IMR-90 (cell line): ENCODE data around the gene VILL. TPM values are rescaled to one million over a fixed set of nuclear protein-coding genes. Genes with fewer than 3 reads are reported as not detected.

Experiments
- ATAC-seq: fragments of 200-7000 bp; cut with Tn5 transposase; 2 replicates; pipeline ENCODE4 v1.9.1; 2020; ENCODE audit warnings: low read depth, mild to moderate bottlenecking, moderate library complexity
- BruUV-seq: library from RNA; stranded (reverse); fragments of 400-500 nt; replicated peaks from 2 replicates; lab custom pipeline; 2021; lab: Mats Ljungman, UMichigan
- CTCF ChIA-PET: fragments of 300-600 bp; formaldehyde crosslinking; extraction: SDS; loops from one replicate; lab custom pipeline; 2021; ENCODE audit warnings: antibody characterized with exemption; lab: Yijun Ruan, JAX
- POLR2A ChIA-PET: fragments of 300-600 bp; sonication (Branson Sonifier 250); formaldehyde crosslinking; loops from one replicate; lab custom pipeline; 2022; ENCODE audit warnings: antibody characterized with exemption; ENCODE audit not compliant: unreplicated experiment; lab: Charles Lee
- DNase-seq: peaks from one replicate; pipeline ENCODE4 v3.0.0; 2013
- H2AFZ ChIP-seq: replicated peaks from 2 replicates; pipeline ENCODE3; 2013; ENCODE audit warnings: low read length, mild to moderate bottlenecking; ENCODE audit not compliant: poor library complexity
- H2AK5ac ChIP-seq: 2 replicates; pipeline ENCODE4 v1.6.1; 2013; ENCODE audit warnings: low read depth, low read length, inconsistent platforms
- H2AK9ac ChIP-seq: replicated peaks from 2 replicates; pipeline ENCODE3; 2013; ENCODE audit warnings: mild to moderate bottlenecking, low read depth, low read length, moderate library complexity; ENCODE audit not compliant: poor library complexity
- H2BK120ac ChIP-seq: 2 replicates; pipeline ENCODE4 v1.6.1; 2013; ENCODE audit warnings: low read depth, low read length, inconsistent platforms
- H2BK15ac ChIP-seq: 3 replicates; pipeline ENCODE4 v1.6.1; 2013; ENCODE audit warnings: low read depth, low read length, inconsistent platforms
- H2BK20ac ChIP-seq: 2 replicates; pipeline ENCODE4 v1.6.1; 2013; ENCODE audit warnings: low read depth, mild to moderate bottlenecking, inconsistent platforms, low read length, moderate library complexity
- H2BK5ac ChIP-seq: 2 replicates; pipeline ENCODE4 v1.6.1; 2013; ENCODE audit warnings: mild to moderate bottlenecking, low read depth, low read length, inconsistent platforms; ENCODE audit not compliant: poor library complexity, severe bottlenecking
- H3K14ac ChIP-seq: replicated peaks from 2 replicates; pipeline ENCODE4 v1.6.1; 2013; ENCODE audit warnings: low read depth, low read length, inconsistent platforms
- H3K18ac ChIP-seq: 2 replicates; pipeline ENCODE4 v1.6.1; 2013; ENCODE audit warnings: low read depth, low read length, control low read depth
- H3K23ac ChIP-seq: 2 replicates; pipeline ENCODE4 v1.6.1; 2013; ENCODE audit warnings: low read depth, low read length, inconsistent platforms
- H3K27ac ChIP-seq: 2 replicates; pipeline ENCODE4 v1.5.1; 2013; ENCODE audit warnings: mild to moderate bottlenecking, control low read depth, low read length; ENCODE audit not compliant: insufficient read depth
- H3K27me3 ChIP-seq: 2 replicates; pipeline ENCODE4 v1.6.1; 2013; ENCODE audit warnings: low read length; ENCODE audit not compliant: control insufficient read depth, insufficient read depth
- H3K36me3 ChIP-seq: 2 replicates; pipeline ENCODE4 v1.6.1; 2013; ENCODE audit warnings: low read length, mixed read lengths; ENCODE audit not compliant: control insufficient read depth, insufficient read depth
- H3K4ac ChIP-seq: 2 replicates; pipeline ENCODE4 v1.6.1; 2013; ENCODE audit warnings: low read depth, low read length, inconsistent platforms
- H3K4me1 ChIP-seq: 2 replicates; pipeline ENCODE4 v1.6.1; 2013; ENCODE audit warnings: low read length, mixed read lengths; ENCODE audit not compliant: control insufficient read depth, insufficient read depth
- H3K4me2 ChIP-seq: 2 replicates; pipeline ENCODE4 v1.6.1; 2013; ENCODE audit warnings: low read depth, mild to moderate bottlenecking, control low read depth, low read length, moderate library complexity
- H3K4me3 ChIP-seq: 2 replicates; pipeline ENCODE4 v1.5.1; 2013; ENCODE audit warnings: low read depth, mild to moderate bottlenecking, control low read depth, low read length, moderate library complexity; ENCODE audit not compliant: insufficient read depth
- H3K56ac ChIP-seq: 2 replicates; pipeline ENCODE4 v1.6.1; 2013; ENCODE audit warnings: low read length, inconsistent platforms; ENCODE audit not compliant: insufficient read depth; ENCODE audit errors: extremely low read depth
- H3K79me1 ChIP-seq, 2 experiments: 2 replicates each; pipeline ENCODE4 v1.6.1; 2013; ENCODE audit warnings: low read length in 2 of 2, inconsistent platforms in 1 of 2, low read depth in 1 of 2
- H3K9ac ChIP-seq: 2 replicates; pipeline ENCODE4 v1.6.1; 2013; ENCODE audit warnings: low read depth, low read length, control low read depth
- H3K9me1 ChIP-seq: 2 replicates; pipeline ENCODE4 v1.6.1; 2013; ENCODE audit warnings: low read length, inconsistent platforms; ENCODE audit not compliant: insufficient read depth
- H3K9me3 ChIP-seq: 2 replicates; pipeline ENCODE4 v1.6.1; 2013; ENCODE audit warnings: low read length; ENCODE audit not compliant: control insufficient read depth, insufficient read depth
- H4K20me1 ChIP-seq: 2 replicates; pipeline ENCODE4 v1.6.1; 2013; ENCODE audit warnings: low read length, inconsistent platforms; ENCODE audit not compliant: insufficient read depth
- H4K5ac ChIP-seq: 2 replicates; pipeline ENCODE4 v1.6.1; 2013; ENCODE audit warnings: mild to moderate bottlenecking, low read depth, low read length, control low read depth
- H4K8ac ChIP-seq, 2 experiments: 2 replicates each; pipeline ENCODE4 v1.6.1; 2013; ENCODE audit warnings: low read depth in 2 of 2, low read length in 2 of 2, control low read depth in 1 of 2, inconsistent platforms in 1 of 2
- H4K91ac ChIP-seq: 2 replicates; pipeline ENCODE4 v1.6.1; 2013; ENCODE audit warnings: low read depth, low read length, inconsistent platforms; ENCODE audit not compliant: insufficient read depth
- BHLHE40 ChIP-seq: fragments of 150-350 bp; IDR thresholded peaks from 2 replicates; pipeline ENCODE4 v1.6.1; 2016; ENCODE audit warnings: mild to moderate bottlenecking, low read depth, low read length
- CEBPB ChIP-seq: IDR thresholded peaks from 2 replicates; pipeline ENCODE4 v1.6.1; 2012; ENCODE audit warnings: low read depth, low read length, improper control_type of control experiment
- CHD1 ChIP-seq: IDR thresholded peaks from 2 replicates; pipeline ENCODE4 v1.6.1; 2012; ENCODE audit warnings: low read depth, low read length, improper control_type of control experiment
- FOS ChIP-seq: fragments of 150-350 bp; IDR thresholded peaks from 2 replicates; pipeline ENCODE4 v1.6.1; 2016; ENCODE audit warnings: low read depth, low read length
- MAFK ChIP-seq: IDR thresholded peaks from 2 replicates; pipeline ENCODE4 v1.6.1; 2012; ENCODE audit warnings: low read depth, low read length, improper control_type of control experiment
- MAZ ChIP-seq: IDR thresholded peaks from 2 replicates; pipeline ENCODE4 v1.6.1; 2012; ENCODE audit warnings: low read depth, mild to moderate bottlenecking, low read length, improper control_type of control experiment, moderate library complexity, borderline replicate concordance
- MXI1 ChIP-seq: IDR thresholded peaks from 2 replicates; pipeline ENCODE4 v1.6.1; 2012; ENCODE audit warnings: low read depth, mild to moderate bottlenecking, low read length, moderate library complexity, borderline replicate concordance
- NFE2L2 ChIP-seq: fragments of 150-350 bp; IDR thresholded peaks from 2 replicates; pipeline ENCODE4 v1.6.1; 2016; ENCODE audit warnings: low read depth, mild to moderate bottlenecking, low read length
- POLR2A ChIP-seq: IDR thresholded peaks from 2 replicates; pipeline ENCODE4 v1.6.1; 2012; ENCODE audit warnings: mild to moderate bottlenecking, low read depth, low read length
- RAD21 ChIP-seq: IDR thresholded peaks from 2 replicates; pipeline ENCODE4 v1.6.1; 2012; ENCODE audit warnings: low read length, improper control_type of control experiment
- RCOR1 ChIP-seq: IDR thresholded peaks from 2 replicates; pipeline ENCODE4 v1.6.1; 2012; ENCODE audit warnings: mild to moderate bottlenecking, low read length, improper control_type of control experiment; ENCODE audit not compliant: insufficient replicate concordance
- RFX5 ChIP-seq: IDR thresholded peaks from 2 replicates; pipeline ENCODE4 v1.8.0; 2012; ENCODE audit warnings: low read depth, mild to moderate bottlenecking, low read length, moderate library complexity
- SMC3 ChIP-seq: fragments of 150-350 bp; IDR thresholded peaks from 2 replicates; pipeline ENCODE4 v1.6.1; 2016; ENCODE audit warnings: low read depth, mild to moderate bottlenecking, antibody characterized with exemption, low read length, moderate library complexity
- WGBS, 2 experiments: methylation state at CpG; one replicate each; pipeline versions ENCODE4 v1.1.5 to v1.1.7; 2013; ENCODE audit warnings: missing lambda C conversion rate in 2 of 2; ENCODE audit not compliant: insufficient read length in 1 of 2; ENCODE audit errors: extremely low coverage in 2 of 2; 5-methylcytosine and 5-hydroxymethylcytosine counted together
- dilution Hi-C: fragments of 300-500 bp; cut with HindIII; formaldehyde crosslinking; loops from one replicate; pipeline ENCODE4 v1.14.3; 2018; ENCODE audit warnings: low sequenced_read_pairs; ENCODE audit not compliant: unreplicated experiment
- in situ Hi-C: fragments of 300-500 bp; cut with MboI; formaldehyde crosslinking; loops from 3 replicates; pipeline ENCODE4 v1.14.3; 2019; ENCODE audit warnings: low sequenced_read_pairs, inconsistent platforms, mixed read lengths
- intact Hi-C: fragments of 100-400 bp; cut with micrococcal nuclease; formaldehyde crosslinking; loops from 2 replicates; pipeline ENCODE4 v1.10.0; 2022
- polyA plus RNA-seq, 3 experiments: library from polyadenylated mRNA; depleted of rRNA; stranded (reverse); fragments of >200 nt; gene quantifications; 2 replicates each; pipeline ENCODE4 v1.2.3, GENCODE V29; 2012; ENCODE audit warnings: low replicate concordance in 1 of 3
- total RNA-seq: library from RNA; depleted of rRNA; stranded (reverse); fragments of >200 nt; gene quantifications from 2 replicates; pipeline ENCODE4 v1.2.3, GENCODE V29; 2012
- TF ChIP-seq, protein P1 (sequence below): fragments of 150-350 bp; IDR thresholded peaks from 2 replicates; pipeline ENCODE4 v1.6.1; 2017; ENCODE audit warnings: mild to moderate bottlenecking, antibody characterized with exemption, low read length, low read depth
- TF ChIP-seq, protein P2 (sequence below): fragments of 150-350 bp; IDR thresholded peaks from 2 replicates; pipeline ENCODE4 v1.6.1; 2016; ENCODE audit warnings: low read depth, mild to moderate bottlenecking, low read length, moderate library complexity, borderline replicate concordance
- TF ChIP-seq, protein P3 (sequence below): conservative IDR thresholded peaks from 2 replicates; pipeline ENCODE4 v1.5.1; 2012; ENCODE audit warnings: mild to moderate bottlenecking, low read depth, low read length, improper control_type of control experiment

Gene VILL
- total and polyA plus RNA-seq, 2 of the 4 experiments (the other 2 are of a cell fraction), result 2.3 to 4.7 TPM

DNA sequence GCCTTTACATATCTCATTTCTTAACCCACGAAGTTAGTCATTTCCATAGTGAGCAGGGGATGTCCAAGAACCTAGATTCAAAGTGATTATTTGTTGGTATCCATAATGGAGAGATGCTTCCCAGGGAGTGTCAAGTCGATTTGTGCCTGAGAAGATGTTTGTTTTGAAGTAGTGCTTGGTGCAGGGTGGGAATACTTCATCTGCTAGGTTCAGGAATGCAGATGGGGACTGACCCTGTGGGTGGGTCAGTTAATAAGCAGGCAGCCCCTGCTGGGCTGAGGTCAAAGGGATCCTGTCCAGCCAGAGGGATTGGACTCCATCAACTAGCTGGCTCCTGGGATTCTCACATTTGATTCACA, 44.1 kb upstream of the VILL start:
- Histone ChIP-seq H3K23ac (peak overlapping the region; percentile 73), H3K27ac (peak overlapping the region; percentile 96), H2BK120ac (peak overlapping the region; percentile 97), H4K8ac (peak overlapping the region; percentile 7 to 90; a peak in 3 of 4 replicates), H3K4me1 (peaks cover 30% of the 10 kb centered on the region), H3K9ac (no peak overlapping the region), H3K18ac (peak overlapping the region; percentile 67), H3K4me2 (peak overlapping the region; percentile 37), H3K9me1 (peaks cover 21% of the 10 kb centered on the region), H3K79me1 (peaks cover 10 to 49% of the 10 kb centered on the region in 2 experiments), H2BK5ac (peak overlapping the region; percentile 66), H3K36me3 (no peaks in the 10 kb centered on the region), H4K5ac (peak overlapping the region; percentile 39), H2AK5ac (peak overlapping the region; percentile 69; the same call in 1 of the 2 replicates), H3K4ac (peak overlapping the region; percentile 89), H4K91ac (peak overlapping the region; percentile 50), H3K27me3 (no peaks in the 10 kb centered on the region), H2AK9ac (peak overlapping the region; percentile 84), H3K9me3 (no peaks in the 10 kb centered on the region), H2AFZ (no peak overlapping the region), H3K14ac (peak overlapping the region; percentile 89), H4K20me1 (peaks cover 7% of the 10 kb centered on the region; the same call in 1 of the 2 replicates), H3K4me3 (no peak overlapping the region), H2BK15ac (peak overlapping the region; percentile 96; the same call in 1 of the 3 replicates), H2BK20ac (peak overlapping the region; percentile 38), H3K56ac (no peak overlapping the region)
- ATAC-seq (no peak), DNase-seq (no peak)
- dilution Hi-C loops, result no loop called here
- intact Hi-C loops, result loop anchor here (1.0 kb wide), 1 partner anchor 10 kb away; no protein-coding TSS in a partner anchor
- no peak for TF ChIP-seq POLR2A
- TF ChIP-seq RFX5, result no peak
- TF ChIP-seq CEBPB, result no peak
- no peak for TF ChIP-seq FOS
- no peak for TF ChIP-seq MAFK
- TF ChIP-seq, protein P1, sequence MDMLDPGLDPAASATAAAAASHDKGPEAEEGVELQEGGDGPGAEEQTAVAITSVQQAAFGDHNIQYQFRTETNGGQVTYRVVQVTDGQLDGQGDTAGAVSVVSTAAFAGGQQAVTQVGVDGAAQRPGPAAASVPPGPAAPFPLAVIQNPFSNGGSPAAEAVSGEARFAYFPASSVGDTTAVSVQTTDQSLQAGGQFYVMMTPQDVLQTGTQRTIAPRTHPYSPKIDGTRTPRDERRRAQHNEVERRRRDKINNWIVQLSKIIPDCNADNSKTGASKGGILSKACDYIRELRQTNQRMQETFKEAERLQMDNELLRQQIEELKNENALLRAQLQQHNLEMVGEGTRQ, result no peak
- no peak for TF ChIP-seq MXI1
- TF ChIP-seq, protein P2, sequence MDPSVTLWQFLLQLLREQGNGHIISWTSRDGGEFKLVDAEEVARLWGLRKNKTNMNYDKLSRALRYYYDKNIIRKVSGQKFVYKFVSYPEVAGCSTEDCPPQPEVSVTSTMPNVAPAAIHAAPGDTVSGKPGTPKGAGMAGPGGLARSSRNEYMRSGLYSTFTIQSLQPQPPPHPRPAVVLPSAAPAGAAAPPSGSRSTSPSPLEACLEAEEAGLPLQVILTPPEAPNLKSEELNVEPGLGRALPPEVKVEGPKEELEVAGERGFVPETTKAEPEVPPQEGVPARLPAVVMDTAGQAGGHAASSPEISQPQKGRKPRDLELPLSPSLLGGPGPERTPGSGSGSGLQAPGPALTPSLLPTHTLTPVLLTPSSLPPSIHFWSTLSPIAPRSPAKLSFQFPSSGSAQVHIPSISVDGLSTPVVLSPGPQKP, result no peak
- TF ChIP-seq, protein P3, sequence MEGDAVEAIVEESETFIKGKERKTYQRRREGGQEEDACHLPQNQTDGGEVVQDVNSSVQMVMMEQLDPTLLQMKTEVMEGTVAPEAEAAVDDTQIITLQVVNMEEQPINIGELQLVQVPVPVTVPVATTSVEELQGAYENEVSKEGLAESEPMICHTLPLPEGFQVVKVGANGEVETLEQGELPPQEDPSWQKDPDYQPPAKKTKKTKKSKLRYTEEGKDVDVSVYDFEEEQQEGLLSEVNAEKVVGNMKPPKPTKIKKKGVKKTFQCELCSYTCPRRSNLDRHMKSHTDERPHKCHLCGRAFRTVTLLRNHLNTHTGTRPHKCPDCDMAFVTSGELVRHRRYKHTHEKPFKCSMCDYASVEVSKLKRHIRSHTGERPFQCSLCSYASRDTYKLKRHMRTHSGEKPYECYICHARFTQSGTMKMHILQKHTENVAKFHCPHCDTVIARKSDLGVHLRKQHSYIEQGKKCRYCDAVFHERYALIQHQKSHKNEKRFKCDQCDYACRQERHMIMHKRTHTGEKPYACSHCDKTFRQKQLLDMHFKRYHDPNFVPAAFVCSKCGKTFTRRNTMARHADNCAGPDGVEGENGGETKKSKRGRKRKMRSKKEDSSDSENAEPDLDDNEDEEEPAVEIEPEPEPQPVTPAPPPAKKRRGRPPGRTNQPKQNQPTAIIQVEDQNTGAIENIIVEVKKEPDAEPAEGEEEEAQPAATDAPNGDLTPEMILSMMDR, result no peak
- no peak for TF ChIP-seq RCOR1
- no peak for TF ChIP-seq MAZ
- TF ChIP-seq RAD21, result no peak
- no peak for TF ChIP-seq BHLHE40
- no peak for TF ChIP-seq CHD1
- no peak for TF ChIP-seq SMC3
- TF ChIP-seq NFE2L2, result no peak
- WGBS, 2 experiments, result no CpG with 5 or more reads among the region's 2 CpGs
- in situ Hi-C loops, result no loop called here
- ChIA-PET CTCF (interaction anchor here (0.6 to 1.4 kb wide), 2 partner anchors 10 to 92 kb away, joined by 4 to 5 read pairs; no protein-coding TSS in a partner anchor), POLR2A (interaction anchor here (1.0 kb wide), 1 partner anchor 10 kb away, joined by 3 read pairs; no protein-coding TSS in a partner anchor)
- BruUV-seq, result no TSS peak
